HL-60 (cell line): ENCODE measurements around the gene INPP5B.

ENCODE experiments used
- CTCF ChIP-seq: IDR thresholded peaks from one replicate; pipeline ENCODE4 v1.5.1; 2011; ENCODE audit warnings: low read length, control low read depth, inconsistent platforms; ENCODE audit not compliant: insufficient read depth
- GABPA ChIP-seq: IDR thresholded peaks from 2 replicates; pipeline ENCODE4 v1.6.1; 2012; ENCODE audit warnings: low read depth
- POLR2AphosphoS5 ChIP-seq: IDR thresholded peaks from 2 replicates; pipeline ENCODE4 v1.6.1; 2012; ENCODE audit warnings: low read depth
- REST ChIP-seq: IDR thresholded peaks from 2 replicates; pipeline ENCODE4 v1.6.1; 2012; ENCODE audit warnings: low read depth; ENCODE audit not compliant: insufficient replicate concordance

- TF ChIP-seq CTCF: no peak
- TF ChIP-seq POLR2AphosphoS5: no peak
- no peak for TF ChIP-seq GABPA
- TF ChIP-seq REST: no peak
These were observed 31.3 kb downstream of the INPP5B start for GRCh38 chr1:37915476-37916093.
